ENCODE measurements around the gene INPP5B.
"Not testable (repeated sequence)": the region's sequence is repeated elsewhere in the genome, so short reads cannot be mapped to it uniquely, and the experiment has no call there.

DNA sequence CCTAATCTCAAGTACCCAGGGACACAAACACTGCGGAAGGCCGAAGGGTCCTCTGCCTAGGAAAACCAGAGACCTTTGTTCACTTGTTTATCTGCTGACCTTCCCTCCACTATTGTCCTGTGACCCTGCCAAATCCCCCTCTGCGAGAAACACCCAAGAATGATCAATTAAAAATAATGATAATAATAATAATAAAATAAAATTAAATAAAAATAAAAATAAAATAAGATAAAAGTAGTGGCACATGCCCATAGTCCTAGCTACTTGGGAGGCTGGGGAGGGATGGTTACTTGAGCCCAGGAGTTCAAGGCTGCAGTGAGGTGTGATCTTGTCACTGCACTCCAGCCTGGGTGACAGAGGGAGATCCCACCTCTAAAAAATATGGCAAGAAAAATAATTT, 49.3 kb downstream of the INPP5B start:
- TF ChIP-seq POLR2A (IDR thresholded peaks at IDR 0.05): not testable (repeated sequence)
- TF ChIP-seq, protein P1, sequence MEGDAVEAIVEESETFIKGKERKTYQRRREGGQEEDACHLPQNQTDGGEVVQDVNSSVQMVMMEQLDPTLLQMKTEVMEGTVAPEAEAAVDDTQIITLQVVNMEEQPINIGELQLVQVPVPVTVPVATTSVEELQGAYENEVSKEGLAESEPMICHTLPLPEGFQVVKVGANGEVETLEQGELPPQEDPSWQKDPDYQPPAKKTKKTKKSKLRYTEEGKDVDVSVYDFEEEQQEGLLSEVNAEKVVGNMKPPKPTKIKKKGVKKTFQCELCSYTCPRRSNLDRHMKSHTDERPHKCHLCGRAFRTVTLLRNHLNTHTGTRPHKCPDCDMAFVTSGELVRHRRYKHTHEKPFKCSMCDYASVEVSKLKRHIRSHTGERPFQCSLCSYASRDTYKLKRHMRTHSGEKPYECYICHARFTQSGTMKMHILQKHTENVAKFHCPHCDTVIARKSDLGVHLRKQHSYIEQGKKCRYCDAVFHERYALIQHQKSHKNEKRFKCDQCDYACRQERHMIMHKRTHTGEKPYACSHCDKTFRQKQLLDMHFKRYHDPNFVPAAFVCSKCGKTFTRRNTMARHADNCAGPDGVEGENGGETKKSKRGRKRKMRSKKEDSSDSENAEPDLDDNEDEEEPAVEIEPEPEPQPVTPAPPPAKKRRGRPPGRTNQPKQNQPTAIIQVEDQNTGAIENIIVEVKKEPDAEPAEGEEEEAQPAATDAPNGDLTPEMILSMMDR (IDR thresholded peaks at IDR 0.05): not testable (repeated sequence)

Data from upper lobe of left lung (tissue), 4 donors.